ENCODE results near the gene ST6GALNAC5. TPM values are rescaled to one million over a fixed set of nuclear protein-coding genes. Genes with fewer than 3 reads are reported as not detected.

ST6GALNAC5 gene
- total RNA-seq, 1 experiment from 2014 or later = not detected

- DNase-seq (ENCODE audit: low spot score) = no peak
Measured at GRCh38 chr1:77047575-77047974, 180.3 kb downstream of the ST6GALNAC5 start.

GRCh38 chr1:77047978-77048614 is 180.8 kb downstream of the ST6GALNAC5 start:
- DNase-seq (ENCODE audit: low spot score) = no peak

GRCh38 chr1:77048615-77049005 is 181.3 kb downstream of the ST6GALNAC5 start:
- no peak for DNase-seq (ENCODE audit: low spot score)

- no peak for DNase-seq (ENCODE audit: low spot score)
Measured at GRCh38 chr1:77051425-77051824, 184.1 kb downstream of the ST6GALNAC5 start.

GRCh38 chr1:77056525-77056924 is 189.2 kb downstream of the ST6GALNAC5 start:
- DNase-seq (ENCODE audit: low spot score) = peak; percentile 47

- no peak for DNase-seq (ENCODE audit: low spot score)
Measured at GRCh38 chr1:77057994-77058585, 190.8 kb downstream of the ST6GALNAC5 start.

GRCh38 chr1:77060000-77060399 is 192.7 kb downstream of the ST6GALNAC5 start:
- peak; percentile 60 for DNase-seq (ENCODE audit: low spot score)

- DNase-seq (ENCODE audit: low spot score) = no peak
Measured at GRCh38 chr1:77061162-77061561, 193.9 kb downstream of the ST6GALNAC5 start.

- DNase-seq (ENCODE audit: low spot score) = peak; percentile 12
Measured at GRCh38 chr1:77063118-77063517, 195.8 kb downstream of the ST6GALNAC5 start.

GRCh38 chr1:77064246-77064645 is 197.0 kb downstream of the ST6GALNAC5 start:
- DNase-seq (ENCODE audit: low spot score) = no peak

- no peak for DNase-seq (ENCODE audit: low spot score)
Measured at GRCh38 chr1:77065693-77066342, 198.5 kb downstream of the ST6GALNAC5 start.

- DNase-seq (ENCODE audit: low spot score) = no peak
Measured at GRCh38 chr1:77068013-77068412, 200.7 kb downstream of the ST6GALNAC5 start.

- DNase-seq (ENCODE audit: low spot score) = no peak
Measured at GRCh38 chr1:77076759-77077158, 209.5 kb downstream of the ST6GALNAC5 start.

GRCh38 chr1:77081834-77082233 is 214.6 kb downstream of the ST6GALNAC5 start:
- no peak for DNase-seq (ENCODE audit: low spot score)

GRCh38 chr1:77084457-77084856 is 217.2 kb downstream of the ST6GALNAC5 start:
- no peak for DNase-seq (ENCODE audit: low spot score)

- no peak for DNase-seq (ENCODE audit: low spot score)
Measured at GRCh38 chr1:77085109-77085508, 217.8 kb downstream of the ST6GALNAC5 start.

- no peak for DNase-seq (ENCODE audit: low spot score)
Measured at GRCh38 chr1:77089756-77090155, 222.5 kb downstream of the ST6GALNAC5 start.

GRCh38 chr1:77095236-77095635 is 228.0 kb downstream of the ST6GALNAC5 start:
- DNase-seq (ENCODE audit: low spot score) = no peak

GRCh38 chr1:77096496-77097255 is 229.4 kb downstream of the ST6GALNAC5 start:
- DNase-seq (ENCODE audit: low spot score) = no peak

- no peak for DNase-seq (ENCODE audit: low spot score)
Measured at GRCh38 chr1:77100875-77101274, 233.6 kb downstream of the ST6GALNAC5 start.

- DNase-seq (ENCODE audit: low spot score) = no peak
Measured at GRCh38 chr1:77103486-77103885, 236.2 kb downstream of the ST6GALNAC5 start.

- DNase-seq (ENCODE audit: low spot score) = no peak
Measured at GRCh38 chr1:77104672-77105071, 237.4 kb downstream of the ST6GALNAC5 start.
